ENCODE data around the gene TRIM72.
A peak's percentile ranks its signal among the peaks of the same experiment; 100 is the strongest.
"Not testable (repeated sequence)": the region's sequence is repeated elsewhere in the genome, so short reads cannot be mapped to it uniquely, and the experiment has no call there.

Gene TRIM72, protein sequence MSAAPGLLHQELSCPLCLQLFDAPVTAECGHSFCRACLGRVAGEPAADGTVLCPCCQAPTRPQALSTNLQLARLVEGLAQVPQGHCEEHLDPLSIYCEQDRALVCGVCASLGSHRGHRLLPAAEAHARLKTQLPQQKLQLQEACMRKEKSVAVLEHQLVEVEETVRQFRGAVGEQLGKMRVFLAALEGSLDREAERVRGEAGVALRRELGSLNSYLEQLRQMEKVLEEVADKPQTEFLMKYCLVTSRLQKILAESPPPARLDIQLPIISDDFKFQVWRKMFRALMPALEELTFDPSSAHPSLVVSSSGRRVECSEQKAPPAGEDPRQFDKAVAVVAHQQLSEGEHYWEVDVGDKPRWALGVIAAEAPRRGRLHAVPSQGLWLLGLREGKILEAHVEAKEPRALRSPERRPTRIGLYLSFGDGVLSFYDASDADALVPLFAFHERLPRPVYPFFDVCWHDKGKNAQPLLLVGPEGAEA

GRCh38 chr16:31213877-31214707 is at the start of gene TRIM72:
TRIM72 (plus strand) TSS chr16:31214119; CDS start chr16:31214739, 620 bp downstream.
- DNase-seq: no peak

DNA sequence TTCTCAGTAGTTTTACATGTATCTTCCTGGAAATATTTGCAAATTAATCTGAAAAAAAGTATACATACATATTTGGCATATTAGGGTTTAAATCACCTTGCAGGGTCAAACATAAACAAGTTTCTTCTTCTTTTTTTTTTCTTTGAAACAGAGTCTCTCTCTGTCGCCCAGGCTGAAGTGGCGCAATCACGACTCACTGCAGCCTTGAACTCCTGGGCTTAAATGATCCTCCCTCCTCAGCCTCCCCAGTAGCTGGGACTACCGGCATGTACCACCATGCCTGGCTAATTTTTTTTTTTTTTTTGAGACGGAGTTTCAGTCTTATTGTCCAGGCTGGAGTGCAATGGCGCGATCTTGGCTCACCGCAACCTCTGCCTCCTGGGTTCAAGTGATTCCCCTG is 46.6 kb upstream of the TRIM72 start:
- no peak for DNase-seq

GRCh38 chr16:31168848-31169247 is 45.1 kb upstream of the TRIM72 start:
- DNase-seq: no peak

GRCh38 chr16:31170048-31170447 is 43.9 kb upstream of the TRIM72 start:
- not testable (repeated sequence) for DNase-seq

DNA sequence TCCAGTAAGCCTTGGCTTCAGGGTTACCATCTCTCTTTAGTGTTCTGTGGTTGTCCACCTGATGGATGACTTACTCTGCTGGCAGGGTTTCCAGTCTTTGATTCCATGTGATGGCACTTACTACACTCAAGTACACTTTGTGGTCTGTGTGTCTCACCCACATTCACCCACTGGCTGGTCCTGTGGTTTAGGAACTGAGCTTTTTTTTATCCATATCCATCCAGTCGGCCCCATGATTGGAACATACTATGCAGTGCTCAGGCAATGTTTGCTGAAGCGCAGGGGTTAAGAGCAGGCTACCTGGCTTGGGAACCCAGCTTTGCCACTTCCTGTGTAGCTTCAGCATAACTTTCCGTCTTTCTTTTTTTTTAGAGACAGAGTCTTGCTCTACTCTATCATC is 36.8 kb upstream of the TRIM72 start:
- no peak for DNase-seq

DNA sequence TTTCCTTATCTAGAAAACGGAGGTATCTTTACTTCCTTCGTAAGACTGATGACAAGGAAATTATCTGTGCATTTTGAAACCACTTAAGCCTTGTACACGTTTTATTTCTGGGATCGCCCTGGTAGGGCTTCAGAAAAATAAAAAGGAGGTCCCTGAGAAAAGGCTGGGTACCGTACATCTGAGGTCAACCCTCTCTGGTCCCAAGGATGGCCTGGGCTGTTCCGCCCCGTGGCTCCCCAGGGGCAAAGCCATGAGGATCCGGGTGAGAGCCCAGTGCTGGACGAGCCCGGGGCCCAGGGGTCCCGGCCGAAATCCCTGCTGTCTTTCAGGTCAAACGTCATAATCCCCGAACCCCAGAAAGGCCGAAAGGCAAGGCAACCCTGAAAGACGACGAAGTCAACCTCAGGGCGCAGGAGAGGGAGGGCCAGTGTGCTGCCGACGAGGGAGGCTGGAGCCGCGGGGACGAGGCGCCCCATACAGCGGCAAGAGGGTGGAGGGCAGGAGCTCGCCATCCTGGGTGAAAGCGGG is 34.6 kb upstream of the TRIM72 start:
- DNase-seq: no peak

DNA sequence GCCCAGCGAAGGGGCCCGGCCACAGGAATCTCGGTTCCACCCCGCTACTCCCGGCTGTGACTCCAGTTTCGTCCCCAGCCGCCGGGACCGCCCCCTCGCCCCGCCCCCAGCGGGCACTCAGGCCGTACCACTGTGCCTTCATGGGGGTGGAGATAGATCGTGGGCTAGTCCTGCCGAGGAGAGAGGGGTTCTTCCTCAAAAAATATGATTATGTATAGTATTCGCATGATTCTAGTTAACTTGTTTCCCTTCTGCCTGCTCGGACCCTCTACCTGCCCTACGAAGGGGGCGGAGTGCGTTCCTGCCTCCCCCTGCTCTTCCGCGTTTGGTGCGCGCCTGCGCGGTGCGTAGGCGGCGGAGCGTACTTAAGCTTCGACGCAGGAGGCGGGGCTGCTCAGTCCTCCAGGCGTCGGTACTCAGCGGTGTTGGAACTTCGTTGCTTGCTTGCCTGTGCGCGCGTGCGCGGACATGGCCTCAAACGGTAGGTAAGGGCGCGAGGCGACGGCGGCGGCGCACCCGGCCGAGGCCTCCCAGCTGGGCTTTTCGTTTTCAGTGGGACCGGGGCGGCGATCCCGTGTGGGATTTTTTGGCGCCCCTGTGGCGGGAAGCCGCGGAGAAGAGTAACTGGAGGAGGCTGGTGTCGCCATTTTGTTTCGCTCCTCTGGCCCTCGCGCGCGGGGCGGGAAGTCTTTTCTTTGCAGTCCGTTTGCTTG is 34.0 kb upstream of the TRIM72 start, which contains the start of gene FUS:
Gene FUS, plus strand, starts transcription at position 393 of the 713 bp plus-strand sequence. Its CDS starts 76 bp downstream, at position 469.
- DNase-seq: peak; percentile 85

DNA sequence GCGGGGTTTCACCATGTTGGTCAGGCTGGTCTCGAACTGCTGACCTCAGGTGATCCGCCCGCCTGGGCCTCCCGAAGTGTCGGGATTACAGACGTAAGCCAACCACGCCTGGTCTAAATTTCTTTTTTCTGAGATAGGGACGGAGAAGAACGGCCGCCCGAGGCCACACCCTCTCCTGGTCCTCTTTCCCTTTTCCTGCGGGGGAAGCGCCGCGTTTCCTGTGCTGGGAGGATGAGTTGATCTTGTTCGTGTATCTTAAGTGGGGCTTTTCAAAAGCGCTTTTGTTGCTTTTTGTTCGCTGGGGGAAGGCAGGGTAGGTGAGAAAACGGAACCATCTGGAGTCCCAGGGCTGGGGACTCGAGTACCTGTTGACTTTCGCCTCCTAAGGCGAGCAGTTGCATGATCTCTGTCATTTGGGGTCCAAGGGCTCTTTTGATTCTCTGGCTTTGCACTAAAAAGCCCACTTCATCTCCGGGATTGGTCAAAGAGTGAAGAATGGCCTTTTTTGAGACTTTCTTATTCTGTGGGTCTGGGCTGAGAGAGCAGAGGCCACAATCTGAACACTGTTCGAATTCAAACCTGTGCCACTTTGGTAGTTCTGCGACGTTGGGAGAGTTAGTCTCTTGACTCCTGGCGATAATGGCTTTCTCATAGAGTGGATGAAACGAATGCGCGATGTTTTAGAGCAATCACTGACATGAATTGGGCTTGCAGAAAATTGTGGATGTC is 32.7 kb upstream of the TRIM72 start:
- no peak for DNase-seq

DNA sequence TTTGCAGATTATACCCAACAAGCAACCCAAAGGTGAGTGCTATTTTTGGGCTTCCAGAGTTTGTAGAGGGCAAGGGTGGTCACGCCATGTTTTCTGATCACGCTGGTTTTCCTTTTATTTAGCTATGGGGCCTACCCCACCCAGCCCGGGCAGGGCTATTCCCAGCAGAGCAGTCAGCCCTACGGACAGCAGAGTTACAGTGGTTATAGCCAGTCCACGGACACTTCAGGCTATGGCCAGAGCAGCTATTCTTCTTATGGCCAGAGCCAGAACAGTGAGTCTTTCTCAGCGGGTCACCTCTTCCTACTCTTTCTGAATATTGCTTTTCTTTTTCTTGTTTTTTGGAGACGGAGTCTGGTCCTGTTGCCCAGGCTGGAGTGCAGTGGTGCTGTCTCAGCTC is 31.5 kb upstream of the TRIM72 start:
- no peak for DNase-seq

DNA sequence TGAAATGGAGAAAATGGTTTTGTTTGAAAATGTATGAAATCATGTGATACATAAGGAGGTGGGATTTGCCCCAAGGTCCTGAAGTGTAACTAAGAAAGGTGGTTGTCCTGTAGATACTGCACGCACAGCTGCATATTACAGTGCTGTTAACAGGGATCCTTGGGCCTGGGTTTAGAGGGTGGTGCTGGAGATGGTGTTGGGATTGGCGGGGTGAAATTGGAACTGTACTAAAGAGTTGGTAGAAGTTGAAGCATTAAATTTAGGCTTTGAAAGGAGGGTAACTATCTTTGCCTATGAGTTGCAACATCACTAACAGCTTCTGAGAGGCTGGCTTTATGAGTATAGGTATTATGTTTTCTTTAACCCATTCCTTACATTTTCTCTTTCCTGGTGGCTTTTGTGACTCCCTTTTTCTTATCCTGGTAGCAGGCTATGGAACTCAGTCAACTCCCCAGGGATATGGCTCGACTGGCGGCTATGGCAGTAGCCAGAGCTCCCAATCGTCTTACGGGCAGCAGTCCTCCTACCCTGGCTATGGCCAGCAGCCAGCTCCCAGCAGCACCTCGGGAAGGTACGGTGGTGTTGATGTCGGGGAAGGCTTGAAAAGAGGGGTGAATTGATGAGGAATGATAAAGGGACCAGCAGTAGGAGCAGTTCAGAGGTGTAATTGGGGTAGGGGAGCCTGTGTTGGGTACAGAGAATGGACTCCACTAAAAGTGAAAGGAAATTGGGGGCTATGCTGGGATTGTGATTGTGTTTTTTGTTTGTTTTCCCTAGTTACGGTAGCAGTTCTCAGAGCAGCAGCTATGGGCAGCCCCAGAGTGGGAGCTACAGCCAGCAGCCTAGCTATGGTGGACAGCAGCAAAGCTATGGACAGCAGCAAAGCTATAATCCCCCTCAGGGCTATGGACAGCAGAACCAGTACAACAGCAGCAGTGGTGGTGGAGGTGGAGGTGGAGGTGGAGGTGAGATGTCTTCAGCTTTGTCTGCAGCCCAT is 30.2 kb upstream of the TRIM72 start:
- DNase-seq: no peak

DNA sequence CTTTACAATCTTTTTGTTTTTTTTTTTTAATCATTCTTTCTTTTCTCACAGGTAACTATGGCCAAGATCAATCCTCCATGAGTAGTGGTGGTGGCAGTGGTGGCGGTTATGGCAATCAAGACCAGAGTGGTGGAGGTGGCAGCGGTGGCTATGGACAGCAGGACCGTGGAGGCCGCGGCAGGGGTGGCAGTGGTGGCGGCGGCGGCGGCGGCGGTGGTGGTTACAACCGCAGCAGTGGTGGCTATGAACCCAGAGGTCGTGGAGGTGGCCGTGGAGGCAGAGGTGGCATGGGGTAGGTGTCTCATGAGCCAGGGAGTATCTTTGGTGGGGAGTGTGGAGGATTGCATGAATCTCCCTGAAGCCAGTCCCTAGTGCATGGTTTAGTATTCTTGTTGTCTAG is 29.0 kb upstream of the TRIM72 start:
- no peak for DNase-seq

DNA sequence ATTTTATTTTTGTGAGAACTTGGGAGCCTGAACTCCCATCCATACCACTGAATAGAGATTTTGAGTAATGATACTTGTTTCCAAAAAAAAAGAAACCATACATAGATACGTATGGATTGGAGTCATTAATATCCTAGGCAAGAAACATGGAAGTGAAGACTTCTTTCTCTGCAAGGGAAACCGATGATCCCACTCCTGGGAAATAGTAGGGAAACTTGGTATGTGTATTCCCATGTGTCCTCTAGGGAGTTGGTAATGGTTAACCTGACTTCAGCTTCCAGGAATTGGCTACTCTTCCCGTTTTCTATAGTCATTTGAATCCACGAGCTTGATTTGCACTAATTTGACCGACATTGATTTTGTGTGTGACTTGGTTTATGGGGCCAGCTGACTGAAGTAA is 28.6 kb upstream of the TRIM72 start:
- DNase-seq: no peak

- no peak for DNase-seq
Measured at GRCh38 chr16:31186176-31186575, 27.7 kb upstream of the TRIM72 start.

DNA sequence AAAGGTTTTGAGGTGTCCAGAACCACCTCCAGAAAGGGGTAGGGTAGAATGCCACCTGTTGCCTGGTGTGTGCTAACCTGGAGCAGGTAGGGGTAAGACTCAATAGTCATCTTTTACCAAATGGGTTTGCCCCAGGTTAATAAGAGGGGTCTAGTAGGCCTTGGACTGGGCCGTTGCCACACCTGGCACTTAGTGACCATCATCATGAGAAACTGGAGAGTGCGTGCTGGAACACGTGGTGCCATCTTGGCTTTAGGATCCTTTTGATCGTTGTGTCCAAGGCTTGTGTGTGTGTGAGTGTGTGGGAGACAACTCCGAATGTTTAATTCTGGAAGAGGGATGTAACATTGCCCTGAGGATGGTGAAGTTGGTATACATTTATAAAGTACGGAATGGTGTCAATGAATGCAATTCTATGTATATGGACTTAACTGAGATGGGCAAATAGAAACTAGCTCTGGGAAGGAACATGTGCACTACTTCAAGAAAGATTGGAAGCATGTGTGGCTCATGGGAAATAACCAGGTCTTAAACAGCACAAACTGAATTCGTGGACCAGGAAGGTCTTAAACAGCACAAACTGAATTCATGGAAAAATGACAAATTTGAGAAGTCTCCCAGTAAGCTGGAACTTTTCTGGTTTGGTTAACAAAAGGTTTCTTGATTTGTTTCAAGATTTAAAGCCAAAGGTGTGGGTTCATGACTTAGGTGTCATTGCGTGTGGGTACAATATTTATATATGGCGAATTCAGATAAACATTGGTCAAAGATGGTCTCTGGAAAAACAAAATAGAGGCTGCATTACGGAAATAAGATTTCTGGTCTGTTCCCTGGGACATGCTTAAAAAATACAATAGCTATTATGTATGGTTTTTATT is 26.8 kb upstream of the TRIM72 start:
- no peak for DNase-seq

DNA sequence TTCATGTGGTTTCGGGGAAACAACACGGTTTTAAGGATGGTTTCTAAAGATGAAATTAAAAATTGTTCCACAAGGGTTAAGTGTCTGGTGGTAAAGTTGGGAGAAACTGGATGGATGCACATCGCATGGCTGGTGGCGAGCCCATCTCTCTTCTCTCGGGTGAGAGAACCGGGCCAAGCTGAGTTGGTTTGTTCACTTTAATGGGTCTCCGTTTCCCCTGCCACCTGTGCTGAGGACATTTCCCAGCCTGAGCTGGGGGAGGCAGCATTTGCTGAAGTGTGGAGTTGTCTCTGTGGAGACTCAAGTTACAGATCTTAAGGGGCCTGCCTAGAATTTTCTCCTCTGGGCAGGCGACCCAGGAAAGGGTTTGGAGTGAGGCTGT is 26.1 kb upstream of the TRIM72 start:
- no peak for DNase-seq

DNA sequence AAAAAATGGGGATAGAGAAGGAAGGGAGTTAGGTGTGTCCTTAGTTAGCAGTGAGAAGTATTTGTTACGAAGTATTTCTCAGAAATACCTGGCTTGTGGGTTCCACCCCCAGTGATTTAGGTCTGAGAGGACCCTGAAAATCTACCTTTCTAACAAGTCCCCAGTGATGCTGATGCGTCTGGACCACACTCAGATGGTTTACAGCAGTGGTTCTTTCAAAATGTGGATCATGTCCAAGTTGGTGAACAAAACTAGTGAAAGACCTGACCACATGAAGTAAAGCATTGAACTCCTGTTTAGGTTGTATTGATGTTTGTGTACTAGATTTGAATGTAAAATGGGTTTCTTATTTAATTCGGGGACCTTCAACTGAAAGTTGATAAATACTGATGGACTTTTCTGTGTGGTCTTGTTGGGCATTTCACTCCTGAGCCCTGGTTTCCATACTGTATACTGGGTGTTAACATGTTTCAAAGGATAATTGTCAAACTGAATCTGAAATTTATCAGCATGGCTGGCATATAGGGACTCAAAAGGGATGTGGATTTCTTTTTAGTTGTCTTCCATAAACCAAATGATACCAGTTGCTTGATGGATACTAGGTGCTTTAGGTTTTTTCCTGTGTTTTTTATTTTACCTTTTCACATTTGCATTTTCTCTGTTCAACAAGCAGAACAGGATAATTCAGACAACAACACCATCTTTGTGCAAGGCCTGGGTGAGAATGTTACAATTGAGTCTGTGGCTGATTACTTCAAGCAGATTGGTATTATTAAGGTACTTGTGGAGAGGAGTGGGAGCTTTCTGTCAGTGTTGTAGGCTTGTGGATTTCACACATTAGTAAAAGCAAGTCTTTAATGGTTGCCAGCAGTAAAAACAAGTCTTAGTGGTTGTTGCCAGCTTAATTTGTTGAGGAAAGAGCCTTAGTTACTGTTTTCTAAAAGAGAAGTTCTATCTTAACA is 25.2 kb upstream of the TRIM72 start:
- DNase-seq: no peak

DNA sequence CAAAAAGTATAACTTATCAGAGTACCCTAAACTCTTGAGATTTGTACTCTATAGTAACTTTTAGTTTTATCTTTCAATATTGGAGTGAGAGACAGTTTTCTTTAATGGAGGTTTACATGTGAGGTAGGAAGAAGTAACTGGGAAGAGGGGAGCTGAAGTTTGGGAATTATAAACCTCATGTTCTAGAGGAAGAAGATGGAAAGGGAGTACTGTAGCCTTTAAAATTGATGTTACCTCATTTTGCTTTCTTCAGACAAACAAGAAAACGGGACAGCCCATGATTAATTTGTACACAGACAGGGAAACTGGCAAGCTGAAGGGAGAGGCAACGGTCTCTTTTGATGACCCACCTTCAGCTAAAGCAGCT is 24.5 kb upstream of the TRIM72 start:
- DNase-seq: no peak

DNA sequence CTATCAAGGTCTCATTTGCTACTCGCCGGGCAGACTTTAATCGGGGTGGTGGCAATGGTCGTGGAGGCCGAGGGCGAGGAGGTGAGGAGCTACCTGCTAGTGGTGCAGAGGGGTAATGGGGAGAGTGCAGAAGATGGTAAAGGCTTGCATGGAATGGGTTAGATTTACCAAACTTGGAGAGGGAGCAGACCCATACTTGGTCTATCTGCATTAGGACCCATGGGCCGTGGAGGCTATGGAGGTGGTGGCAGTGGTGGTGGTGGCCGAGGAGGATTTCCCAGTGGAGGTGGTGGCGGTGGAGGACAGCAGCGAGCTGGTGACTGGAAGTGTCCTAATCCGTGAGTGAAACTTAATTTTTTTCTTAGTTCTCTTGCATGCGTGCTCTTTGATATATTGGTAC is 23.9 kb upstream of the TRIM72 start:
- DNase-seq: no peak

Data from NK-92 treated with Interleukin-12 subunit alpha and Interleukin-12 subunit beta, amount 100 ng/mL, for 24 hours (cell line).